Measurements from ENCODE around the gene HELB. TPM values are rescaled to one million over a fixed set of nuclear protein-coding genes. Genes with fewer than 3 reads are reported as not detected.

The HELB gene
- total RNA-seq, 1 donor from 2014 or later: 4.1 TPM

GRCh38 chr12:66269142-66269541 lies 33.2 kb upstream of the HELB start:
- Mint-ChIP-seq H3K36me3 (ENCODE audit: low read depth, unreplicated experiment) (no peaks in the 10 kb centered on the region), H3K4me1 (ENCODE audit: low read depth, unreplicated experiment) (no peaks in the 10 kb centered on the region)

DNA sequence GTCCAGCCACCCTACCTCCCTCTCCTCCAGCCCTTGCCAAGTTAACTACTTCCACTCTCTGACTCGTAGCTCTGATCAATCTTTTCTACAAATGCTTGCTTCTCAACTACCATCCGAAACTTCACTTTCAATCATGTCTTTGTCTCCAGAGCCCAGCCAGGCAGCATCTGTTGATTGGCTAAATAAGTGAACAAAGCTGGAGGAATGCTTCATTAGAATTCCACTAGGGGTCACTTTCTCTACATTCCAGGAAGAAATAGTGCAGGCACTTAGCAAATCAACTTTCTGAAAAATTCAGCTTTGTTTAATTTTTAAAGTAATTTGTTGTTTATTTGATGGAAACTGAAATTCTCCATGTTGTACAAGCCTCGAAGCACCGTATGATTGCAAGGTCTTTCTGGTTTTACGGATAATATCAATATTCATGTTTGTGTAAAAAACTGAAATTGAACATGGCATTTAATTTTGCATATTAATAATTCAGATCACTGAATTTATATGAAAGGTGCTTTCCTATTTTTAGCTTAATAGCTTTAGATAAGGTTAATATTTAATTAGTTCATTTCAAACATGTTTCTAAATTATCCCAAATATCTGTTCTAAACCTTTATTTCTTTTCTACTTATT lies 32.4 kb upstream of the HELB start:
- FAIRE-seq: no peak
- H4K20me1 ChIP-seq (ENCODE audit: insufficient read depth, low read length): no peaks in the 10 kb centered on the region
- no peaks in the 10 kb centered on the region for H3K36me3 Mint-ChIP-seq (ENCODE audit: low read depth, unreplicated experiment)
- no peak overlapping the region for H3K9ac ChIP-seq (ENCODE audit: low read length)
- H3K27me3 ChIP-seq (ENCODE audit: insufficient read depth, low read length): peaks cover 5% of the 10 kb centered on the region
- H3K27ac Mint-ChIP-seq (ENCODE audit: unreplicated experiment): no peak overlapping the region
- no peaks in the 10 kb centered on the region for H3K27me3 Mint-ChIP-seq (ENCODE audit: low read depth, unreplicated experiment)
- TF ChIP-seq EZH2 (IDR thresholded peaks at IDR 0.05; ENCODE audit: insufficient read depth, low read length): no peak
- TF ChIP-seq, protein P1, sequence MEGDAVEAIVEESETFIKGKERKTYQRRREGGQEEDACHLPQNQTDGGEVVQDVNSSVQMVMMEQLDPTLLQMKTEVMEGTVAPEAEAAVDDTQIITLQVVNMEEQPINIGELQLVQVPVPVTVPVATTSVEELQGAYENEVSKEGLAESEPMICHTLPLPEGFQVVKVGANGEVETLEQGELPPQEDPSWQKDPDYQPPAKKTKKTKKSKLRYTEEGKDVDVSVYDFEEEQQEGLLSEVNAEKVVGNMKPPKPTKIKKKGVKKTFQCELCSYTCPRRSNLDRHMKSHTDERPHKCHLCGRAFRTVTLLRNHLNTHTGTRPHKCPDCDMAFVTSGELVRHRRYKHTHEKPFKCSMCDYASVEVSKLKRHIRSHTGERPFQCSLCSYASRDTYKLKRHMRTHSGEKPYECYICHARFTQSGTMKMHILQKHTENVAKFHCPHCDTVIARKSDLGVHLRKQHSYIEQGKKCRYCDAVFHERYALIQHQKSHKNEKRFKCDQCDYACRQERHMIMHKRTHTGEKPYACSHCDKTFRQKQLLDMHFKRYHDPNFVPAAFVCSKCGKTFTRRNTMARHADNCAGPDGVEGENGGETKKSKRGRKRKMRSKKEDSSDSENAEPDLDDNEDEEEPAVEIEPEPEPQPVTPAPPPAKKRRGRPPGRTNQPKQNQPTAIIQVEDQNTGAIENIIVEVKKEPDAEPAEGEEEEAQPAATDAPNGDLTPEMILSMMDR (IDR thresholded peaks at IDR 0.05; ENCODE audit: insufficient read depth, low read depth, low read length): peak; percentile 76
- H3K4me1 ChIP-seq (ENCODE audit: insufficient read depth, low read length): no peaks in the 10 kb centered on the region
- H3K79me2 ChIP-seq (ENCODE audit: insufficient read depth, low read length): no peaks in the 10 kb centered on the region
- H3K4me2 ChIP-seq (ENCODE audit: low read length): no peak overlapping the region
- peak; percentile 44 for DNase-seq (ENCODE audit: low read depth)
- H3K4me3 Mint-ChIP-seq (ENCODE audit: unreplicated experiment): no peak overlapping the region
- H3K4me3 ChIP-seq (ENCODE audit: insufficient read depth, low read depth, low read length): no peak overlapping the region
- no peaks in the 10 kb centered on the region for H3K4me1 Mint-ChIP-seq (ENCODE audit: low read depth, unreplicated experiment)
- peak overlapping the region; percentile 0 for H2AFZ ChIP-seq (ENCODE audit: low read depth, low read length)
- H3K27ac ChIP-seq (ENCODE audit: low read depth, low read length): no peak overlapping the region
- no peaks in the 10 kb centered on the region for H3K9me3 ChIP-seq (ENCODE audit: insufficient read depth, low read depth, low read length)
- H3K36me3 ChIP-seq (ENCODE audit: insufficient read depth, low read length): no peaks in the 10 kb centered on the region
- no peaks in the 10 kb centered on the region for H3K9me3 Mint-ChIP-seq (ENCODE audit: unreplicated experiment)

More at GRCh38 chr12:66269142-66269541, 33.2 kb upstream of the HELB start:
- H2AFZ ChIP-seq (ENCODE audit: low read depth, low read length): peak overlapping the region; percentile 0
- H3K27me3 ChIP-seq (ENCODE audit: insufficient read depth, low read length): peaks cover 5% of the 10 kb centered on the region
- Mint-ChIP-seq H3K27ac (ENCODE audit: unreplicated experiment) (no peak overlapping the region), H3K27me3 (ENCODE audit: low read depth, unreplicated experiment) (no peaks in the 10 kb centered on the region), H3K4me3 (ENCODE audit: unreplicated experiment) (no peak overlapping the region), H3K9me3 (ENCODE audit: unreplicated experiment) (no peaks in the 10 kb centered on the region)
- no peaks in the 10 kb centered on the region for H3K79me2 ChIP-seq (ENCODE audit: insufficient read depth, low read length)
- FAIRE-seq (no peak), DNase-seq (ENCODE audit: low read depth) (no peak)
- no peaks in the 10 kb centered on the region for H3K4me1 ChIP-seq (ENCODE audit: insufficient read depth, low read length)
- H3K4me2 ChIP-seq (ENCODE audit: low read length): no peak overlapping the region
- H3K36me3 ChIP-seq (ENCODE audit: insufficient read depth, low read length): no peaks in the 10 kb centered on the region
- no peak overlapping the region for H3K27ac ChIP-seq (ENCODE audit: low read depth, low read length)
- TF ChIP-seq EZH2 (IDR thresholded peaks at IDR 0.05; ENCODE audit: insufficient read depth, low read length): no peak
- TF ChIP-seq, protein P1 (IDR thresholded peaks at IDR 0.05; ENCODE audit: insufficient read depth, low read depth, low read length): no peak
- H4K20me1 ChIP-seq (ENCODE audit: insufficient read depth, low read length): no peaks in the 10 kb centered on the region
- no peak overlapping the region for H3K4me3 ChIP-seq (ENCODE audit: insufficient read depth, low read depth, low read length)
- H3K9me3 ChIP-seq (ENCODE audit: insufficient read depth, low read depth, low read length): no peaks in the 10 kb centered on the region
- H3K9ac ChIP-seq (ENCODE audit: low read length): no peak overlapping the region

- no peak for FAIRE-seq
- no peaks in the 10 kb centered on the region for H3K9me3 Mint-ChIP-seq (ENCODE audit: unreplicated experiment)
- H3K36me3 ChIP-seq (ENCODE audit: insufficient read depth, low read length): no peaks in the 10 kb centered on the region
- no peaks in the 10 kb centered on the region for H4K20me1 ChIP-seq (ENCODE audit: insufficient read depth, low read length)
- H3K27ac Mint-ChIP-seq (ENCODE audit: unreplicated experiment): no peak overlapping the region
- no peaks in the 10 kb centered on the region for H3K9me3 ChIP-seq (ENCODE audit: insufficient read depth, low read depth, low read length)
- H3K36me3 Mint-ChIP-seq (ENCODE audit: low read depth, unreplicated experiment): no peaks in the 10 kb centered on the region
- H3K4me3 ChIP-seq (ENCODE audit: insufficient read depth, low read depth, low read length): no peak overlapping the region
- H3K9ac ChIP-seq (ENCODE audit: low read length): no peak overlapping the region
- H3K27me3 ChIP-seq (ENCODE audit: insufficient read depth, low read length): peaks cover 5% of the 10 kb centered on the region
- H3K27ac ChIP-seq (ENCODE audit: low read depth, low read length): no peak overlapping the region
- H3K4me2 ChIP-seq (ENCODE audit: low read length): no peak overlapping the region
- no peak for DNase-seq (ENCODE audit: low read depth)
- TF ChIP-seq EZH2 (IDR thresholded peaks at IDR 0.05; ENCODE audit: insufficient read depth, low read length): no peak
- TF ChIP-seq, protein P1 (IDR thresholded peaks at IDR 0.05; ENCODE audit: insufficient read depth, low read depth, low read length): no peak
- no peak overlapping the region for H2AFZ ChIP-seq (ENCODE audit: low read depth, low read length)
- H3K4me3 Mint-ChIP-seq (ENCODE audit: unreplicated experiment): no peak overlapping the region
- H3K4me1 ChIP-seq (ENCODE audit: insufficient read depth, low read length): no peaks in the 10 kb centered on the region
- no peaks in the 10 kb centered on the region for H3K27me3 Mint-ChIP-seq (ENCODE audit: low read depth, unreplicated experiment)
- no peaks in the 10 kb centered on the region for H3K4me1 Mint-ChIP-seq (ENCODE audit: low read depth, unreplicated experiment)
- H3K79me2 ChIP-seq (ENCODE audit: insufficient read depth, low read length): no peaks in the 10 kb centered on the region
Measured at GRCh38 chr12:66270613-66271012, 31.7 kb upstream of the HELB start.
